ENCODE data around the gene THAP11.
"Not testable (repeated sequence)": the region's sequence is repeated elsewhere in the genome, so short reads cannot be mapped to it uniquely, and the experiment has no call there.

THAP11 gene

GRCh38 chr16:67862623-67863583, 20.8 kb downstream of the THAP11 start:
- DNase-seq (ENCODE audit: low spot score) = peak; percentile 62

- DNase-seq (ENCODE audit: low spot score) = not testable (repeated sequence)
Observed at GRCh38 chr16:67864044-67864443, 21.9 kb downstream of the THAP11 start.

- no peak for DNase-seq (ENCODE audit: low spot score)
Observed at GRCh38 chr16:67864594-67864993, 22.5 kb downstream of the THAP11 start.

DNA sequence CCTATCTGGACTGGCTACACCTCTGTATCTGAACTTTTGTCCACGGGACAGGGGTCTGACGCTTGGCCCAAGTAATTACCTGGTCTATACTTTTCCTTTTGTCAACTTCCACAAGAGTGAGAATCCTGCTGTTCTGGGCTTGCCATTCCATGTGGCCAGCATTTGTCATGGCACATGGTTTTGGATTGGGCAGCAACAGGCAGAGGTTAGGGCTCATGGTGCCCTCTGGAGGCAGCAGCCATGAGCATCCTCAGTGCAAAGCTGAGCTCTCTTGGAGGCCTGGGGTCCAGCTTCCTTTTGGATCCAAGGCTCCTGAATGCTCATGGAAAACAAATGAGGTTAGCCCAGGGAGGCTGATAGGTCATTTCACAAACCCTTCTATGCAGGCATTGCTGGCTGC, 23.2 kb downstream of the THAP11 start:
- DNase-seq (ENCODE audit: low spot score) = peak; percentile 62

DNA sequence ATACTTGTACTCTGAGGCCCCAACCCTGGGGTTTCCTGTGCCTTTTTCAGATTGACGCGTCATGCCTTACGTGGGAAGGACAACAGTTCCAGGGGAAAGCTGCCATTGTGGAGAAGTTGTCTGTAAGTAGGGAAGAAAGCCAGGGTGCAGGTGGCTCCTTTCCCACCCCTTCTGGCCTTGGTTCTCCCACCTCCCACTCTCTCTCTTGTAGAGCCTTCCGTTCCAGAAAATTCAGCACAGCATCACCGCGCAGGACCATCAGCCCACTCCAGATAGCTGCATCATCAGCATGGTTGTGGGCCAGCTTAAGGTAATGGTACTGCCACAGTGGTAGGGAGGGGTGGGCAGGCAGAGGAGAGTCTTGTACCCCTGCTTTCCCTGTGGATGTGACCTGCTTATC, 26.2 kb downstream of the THAP11 start:
- DNase-seq (ENCODE audit: low spot score) = no peak

- DNase-seq (ENCODE audit: low spot score) = no peak
Observed at GRCh38 chr16:67869653-67870052, 27.5 kb downstream of the THAP11 start.

- DNase-seq (ENCODE audit: low spot score) = no peak
Observed at GRCh38 chr16:67871256-67871655, 29.1 kb downstream of the THAP11 start.

DNA sequence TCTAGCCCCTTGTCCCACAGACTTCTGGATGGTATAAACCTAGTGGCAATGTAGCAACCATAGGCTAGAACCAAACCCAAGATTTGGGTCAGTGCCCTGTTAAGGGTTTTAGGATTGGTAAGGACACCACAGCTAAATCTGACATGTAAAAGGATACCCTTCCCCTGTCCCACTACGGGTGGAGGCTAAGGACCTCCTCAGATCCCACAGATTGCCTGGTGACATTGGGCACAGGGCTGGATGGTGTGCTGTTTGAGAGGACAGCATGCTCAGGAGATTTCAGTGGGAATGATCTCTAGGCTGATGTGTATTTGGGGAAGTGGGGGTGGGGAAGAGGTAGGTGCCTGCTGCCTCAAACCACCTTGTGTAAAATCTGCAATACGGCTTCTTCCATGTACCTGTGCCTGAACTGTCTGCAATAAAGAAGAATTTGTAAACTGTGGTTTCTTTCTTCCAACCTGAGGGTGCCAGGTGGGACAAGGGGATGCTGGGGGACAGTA, 30.1 kb downstream of the THAP11 start:
- DNase-seq (ENCODE audit: low spot score) = no peak

GRCh38 chr16:67872631-67873434, 30.7 kb downstream of the THAP11 start, which contains the start of gene EDC4:
EDC4 (plus strand) TSS chr16:67873052; CDS start chr16:67873262, 210 bp downstream.
- peak; percentile 93 for DNase-seq (ENCODE audit: low spot score)

- peak; percentile 39 for DNase-seq (ENCODE audit: low spot score)
Observed at GRCh38 chr16:67873435-67874370, 31.6 kb downstream of the THAP11 start.

DNA sequence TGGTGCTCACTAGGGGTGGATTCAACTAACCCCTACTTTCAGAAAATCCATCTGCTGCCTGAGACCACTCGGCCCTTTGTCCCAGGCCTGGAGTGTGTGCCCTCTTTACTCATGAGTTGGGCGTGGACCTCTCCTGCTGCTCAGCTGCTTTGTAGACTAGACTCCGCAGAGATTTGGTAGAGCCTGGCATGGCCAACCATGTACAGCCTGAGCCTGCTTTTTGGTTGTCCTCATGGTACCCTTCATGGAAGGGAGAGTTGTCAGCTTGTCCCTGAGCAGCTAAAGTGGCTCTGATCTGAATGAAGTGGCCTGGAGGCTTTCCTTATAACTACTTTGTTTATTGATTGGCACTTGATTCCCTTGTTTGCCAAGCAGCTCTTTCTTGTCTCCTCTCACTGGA, 32.3 kb downstream of the THAP11 start:
- no peak for DNase-seq (ENCODE audit: low spot score)

GRCh38 chr16:67877064-67877463, 34.9 kb downstream of the THAP11 start:
- no peak for DNase-seq (ENCODE audit: low spot score)

DNA sequence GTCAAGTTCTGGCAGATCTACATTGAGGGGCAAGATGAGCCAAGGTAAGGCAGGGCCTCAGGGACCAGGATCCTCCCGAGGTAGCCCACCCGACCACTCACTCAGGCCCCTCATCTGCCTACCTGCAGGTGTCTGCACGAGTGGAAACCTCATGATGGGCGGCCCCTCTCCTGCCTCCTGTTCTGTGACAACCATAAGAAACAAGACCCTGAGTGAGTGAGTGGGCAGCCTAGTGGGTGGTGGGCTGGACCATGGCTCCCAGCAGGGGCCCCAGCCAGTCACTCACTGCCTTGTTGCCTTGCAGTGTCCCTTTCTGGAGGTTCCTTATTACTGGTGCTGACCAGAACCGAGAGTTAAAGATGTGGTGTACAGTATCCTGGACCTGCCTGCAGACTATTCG, 36.1 kb downstream of the THAP11 start:
- no peak for DNase-seq (ENCODE audit: low spot score)

GRCh38 chr16:67878846-67879245, 36.7 kb downstream of the THAP11 start:
- DNase-seq (ENCODE audit: low spot score) = no peak

- DNase-seq (ENCODE audit: low spot score) = no peak
Observed at GRCh38 chr16:67879462-67879861, 37.3 kb downstream of the THAP11 start.

DNA sequence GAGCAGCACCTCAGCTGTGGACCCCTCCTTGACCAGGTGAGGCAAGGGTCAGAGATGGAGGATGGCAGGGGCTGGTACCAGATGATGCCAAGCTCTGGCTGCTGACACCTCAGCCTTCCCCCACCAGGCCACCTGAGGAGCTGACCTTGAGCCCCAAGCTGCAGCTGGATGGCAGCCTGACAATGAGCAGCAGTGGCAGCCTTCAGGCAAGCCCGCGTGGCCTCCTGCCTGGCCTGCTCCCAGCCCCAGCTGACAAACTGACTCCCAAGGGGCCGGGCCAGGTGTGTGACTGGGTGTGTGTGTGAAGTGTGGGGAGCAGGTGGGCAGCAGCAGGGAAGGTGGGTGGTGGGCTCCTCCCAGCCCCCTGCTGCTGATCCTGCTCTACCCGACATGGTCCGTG, 37.8 kb downstream of the THAP11 start:
- DNase-seq (ENCODE audit: low spot score) = no peak

GRCh38 chr16:67880584-67880983, 38.5 kb downstream of the THAP11 start:
- DNase-seq (ENCODE audit: low spot score) = no peak

DNA sequence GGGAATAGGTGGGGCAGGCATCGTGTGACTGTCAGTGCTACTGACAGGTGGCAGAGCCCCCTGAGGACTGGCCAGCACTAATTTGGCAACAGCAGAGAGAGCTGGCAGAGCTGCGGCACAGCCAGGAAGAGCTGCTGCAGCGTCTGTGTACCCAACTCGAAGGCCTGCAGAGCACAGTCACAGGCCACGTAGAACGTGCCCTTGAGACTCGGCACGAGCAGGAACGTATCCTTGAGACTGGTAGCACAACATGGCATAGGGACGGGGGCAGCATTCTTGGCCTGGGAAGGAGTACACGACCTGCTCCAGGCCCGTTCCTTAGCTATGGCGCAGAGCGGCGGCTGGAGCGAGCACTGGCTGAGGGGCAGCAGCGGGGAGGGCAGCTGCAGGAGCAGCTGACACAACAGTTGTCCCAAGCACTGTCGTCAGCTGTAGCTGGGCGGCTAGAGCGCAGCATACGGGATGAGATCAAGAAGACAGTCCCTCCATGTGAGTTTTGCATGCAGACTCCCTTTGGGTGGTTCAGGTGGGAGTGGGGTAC, 39.6 kb downstream of the THAP11 start:
- no peak for DNase-seq (ENCODE audit: low spot score)

DNA sequence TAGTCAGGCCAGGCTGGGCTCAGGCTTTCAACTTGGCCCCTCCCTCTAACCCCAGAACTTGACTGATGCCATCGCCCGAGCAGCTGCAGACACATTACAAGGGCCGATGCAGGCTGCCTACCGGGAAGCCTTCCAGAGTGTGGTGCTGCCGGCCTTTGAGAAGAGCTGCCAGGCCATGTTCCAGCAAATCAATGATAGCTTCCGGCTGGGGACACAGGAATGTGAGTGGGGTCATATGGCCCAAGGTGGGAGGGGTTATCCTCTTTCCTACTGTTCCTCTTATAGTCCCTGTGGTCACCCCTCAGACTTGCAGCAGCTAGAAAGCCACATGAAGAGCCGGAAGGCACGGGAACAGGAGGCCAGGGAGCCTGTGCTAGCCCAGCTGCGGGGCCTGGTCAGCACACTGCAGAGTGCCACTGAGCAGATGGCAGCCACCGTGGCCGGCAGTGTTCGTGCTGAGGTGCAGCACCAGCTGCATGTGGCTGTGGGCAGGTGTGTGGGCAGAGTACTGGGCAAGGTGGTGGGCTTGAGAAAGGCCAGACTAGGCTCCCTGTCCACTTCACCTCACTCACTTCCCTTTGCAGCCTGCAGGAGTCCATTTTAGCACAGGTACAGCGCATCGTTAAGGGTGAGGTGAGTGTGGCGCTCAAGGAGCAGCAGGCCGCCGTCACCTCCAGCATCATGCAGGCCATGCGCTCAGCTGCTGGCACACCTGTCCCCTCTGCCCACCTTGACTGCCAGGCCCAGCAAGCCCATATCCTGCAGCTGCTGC, 40.4 kb downstream of the THAP11 start:
- peak; percentile 32 for DNase-seq (ENCODE audit: low spot score)

- no peak for DNase-seq (ENCODE audit: low spot score)
Observed at GRCh38 chr16:67883146-67883871, 41.2 kb downstream of the THAP11 start.

Data from AG08396 (cell line).